GM19193 (cell line): ENCODE measurements around the gene ERN1.

Experiments
- POLR2A ChIP-seq: IDR thresholded peaks from 4 replicates; pipeline ENCODE4 v1.6.1; 2011; ENCODE audit not compliant: insufficient read depth, insufficient read length; ENCODE audit errors: extremely low read depth

Gene ERN1

GRCh38 chr17:64091116-64091515, 38.8 kb downstream of the ERN1 start:
- no peak for TF ChIP-seq POLR2A

GRCh38 chr17:64090144-64090543, 39.8 kb downstream of the ERN1 start:
- no peak for TF ChIP-seq POLR2A

GRCh38 chr17:64087252-64088005, 42.5 kb downstream of the ERN1 start:
- no peak for TF ChIP-seq POLR2A

- no peak for TF ChIP-seq POLR2A
Measured at GRCh38 chr17:64085650-64086005, 44.3 kb downstream of the ERN1 start.

DNA sequence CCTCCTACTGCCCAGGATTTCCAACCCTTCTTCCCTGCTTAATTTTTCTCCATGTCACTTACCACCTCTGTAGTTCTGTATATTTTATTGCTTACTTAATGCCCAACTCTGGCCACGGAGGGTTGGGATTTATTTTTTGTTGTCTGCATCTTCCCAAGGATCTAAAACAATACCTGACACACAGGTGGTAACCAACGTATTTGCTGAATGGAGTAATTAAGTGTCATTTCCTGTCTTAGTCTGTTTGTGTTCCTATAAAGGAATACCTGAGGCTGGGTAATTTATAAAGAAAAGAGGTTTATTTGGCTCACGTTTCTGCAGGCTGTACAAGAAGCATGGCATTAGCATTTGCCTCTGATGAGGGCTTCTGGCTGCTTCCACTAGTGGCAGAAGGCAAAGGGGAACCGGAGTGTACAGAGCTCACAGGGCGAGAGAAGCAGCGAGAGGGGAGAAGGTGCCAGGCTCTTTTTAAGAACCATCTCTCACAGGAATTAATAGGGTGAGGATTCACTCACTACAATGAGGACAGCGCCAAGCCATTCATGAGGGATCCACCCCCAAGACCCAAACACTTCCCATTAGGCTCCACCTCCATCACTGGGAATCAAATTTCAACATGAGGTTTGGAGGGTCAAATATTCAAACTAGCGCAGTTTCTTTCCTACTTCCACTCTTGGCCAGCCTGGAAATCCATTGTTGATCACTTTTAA, 44.8 kb downstream of the ERN1 start:
- TF ChIP-seq POLR2A: no peak

- no peak for TF ChIP-seq POLR2A
Measured at GRCh38 chr17:64084086-64084939, 45.6 kb downstream of the ERN1 start.

- TF ChIP-seq POLR2A: no peak
Measured at GRCh38 chr17:64083563-64084085, 46.3 kb downstream of the ERN1 start.

DNA sequence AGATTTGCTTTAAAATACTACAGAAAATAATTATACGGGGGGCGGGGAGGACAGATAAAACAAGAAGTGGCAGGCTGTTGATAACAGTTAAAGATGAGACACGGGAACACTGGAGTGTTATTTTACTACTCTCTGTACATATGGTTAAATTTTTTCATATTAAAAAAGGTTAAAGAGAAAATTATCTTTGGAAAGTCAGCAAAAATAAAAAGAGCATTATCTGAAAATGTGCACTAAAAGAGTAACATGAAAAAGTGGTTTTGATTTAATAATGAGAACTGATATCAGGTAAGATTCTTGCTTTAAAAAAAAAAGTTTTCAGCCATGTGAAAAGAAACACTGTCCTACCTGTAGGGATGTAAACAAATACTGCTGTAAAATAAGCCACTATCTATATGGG, 46.9 kb downstream of the ERN1 start:
- no peak for TF ChIP-seq POLR2A

DNA sequence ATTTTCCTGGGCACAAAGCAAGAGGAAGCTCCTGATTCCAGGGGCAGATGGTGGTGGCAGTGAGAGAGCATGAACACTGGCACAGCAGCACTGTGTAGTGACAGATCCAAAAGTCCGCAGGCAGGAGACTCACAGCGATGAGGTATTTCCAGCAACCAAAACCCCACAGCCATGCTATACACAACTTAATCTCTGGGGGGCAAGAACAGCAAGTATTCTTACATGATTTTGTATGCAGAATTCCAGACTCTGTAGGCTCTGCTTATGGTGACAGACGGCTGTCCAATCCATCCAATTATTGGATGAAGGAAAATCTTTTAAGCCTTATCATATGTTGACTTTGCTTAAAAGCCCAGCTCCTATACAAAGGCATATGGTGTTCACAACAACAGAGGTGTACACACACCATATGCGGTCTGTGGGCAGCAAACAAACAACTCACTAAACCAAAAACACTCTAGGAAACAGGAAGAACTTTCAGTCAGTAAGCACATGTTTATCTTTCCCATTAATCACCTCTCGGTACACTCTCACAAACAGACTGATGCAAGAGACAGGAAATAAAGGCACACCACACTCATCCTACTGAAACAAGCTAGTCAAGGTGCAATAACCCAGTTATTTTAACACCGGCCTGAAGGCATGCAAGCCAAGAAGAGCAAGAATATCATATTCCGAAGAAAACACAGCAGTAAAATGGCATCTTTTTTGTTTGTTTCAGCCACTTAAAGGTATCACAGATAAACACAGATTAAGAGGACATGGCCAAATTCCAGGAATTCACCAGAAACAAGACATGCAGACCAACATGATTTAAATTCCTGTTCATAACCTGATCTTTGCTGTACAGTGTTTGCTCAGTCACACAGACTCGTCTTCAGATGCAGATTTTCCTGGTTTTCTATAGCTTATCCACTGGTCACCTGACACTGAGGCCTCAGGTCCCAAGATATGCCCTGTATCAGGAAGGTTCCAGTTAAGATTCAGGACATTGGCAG, 47.8 kb downstream of the ERN1 start:
- TF ChIP-seq POLR2A: no peak

DNA sequence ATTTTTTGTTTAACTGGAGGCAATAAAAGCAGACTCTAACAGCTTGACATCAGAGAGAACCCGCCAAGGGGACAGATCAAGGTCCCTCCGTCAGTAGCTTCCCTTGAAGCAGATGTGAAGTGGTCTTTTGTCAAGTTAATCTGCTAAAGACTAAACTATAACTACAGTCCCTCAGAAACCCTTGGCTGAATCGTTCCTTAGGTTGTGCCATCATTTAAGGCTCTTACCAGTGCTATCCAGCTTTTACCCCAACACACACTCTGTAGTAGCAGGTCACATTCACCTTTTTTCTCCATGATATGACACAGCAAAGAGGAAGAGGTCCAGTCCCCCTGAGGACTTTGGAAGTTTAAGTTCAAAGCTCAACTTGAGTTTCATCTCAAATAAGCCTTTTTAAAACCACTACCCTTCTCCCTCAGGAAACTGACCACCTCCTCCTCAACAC, 49.7 kb downstream of the ERN1 start:
- no peak for TF ChIP-seq POLR2A

DNA sequence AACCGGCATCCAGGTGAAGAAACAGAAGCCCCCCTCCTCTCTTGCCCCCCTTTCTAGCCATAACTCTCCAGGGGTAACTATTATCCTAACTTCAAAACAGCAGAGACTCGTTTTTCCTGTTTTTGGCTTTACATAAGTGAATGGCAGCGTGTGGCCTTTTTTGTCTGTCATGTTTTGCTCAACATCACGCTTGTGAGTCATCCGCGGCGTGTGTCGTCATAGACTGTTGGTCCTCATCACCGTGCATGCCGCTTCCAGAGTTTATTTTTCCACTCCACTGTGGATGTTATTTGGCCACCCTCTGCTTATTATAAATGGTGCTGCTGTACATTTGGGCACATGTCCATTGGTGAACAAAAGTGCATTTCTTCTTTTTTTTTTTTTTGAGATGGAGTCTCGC, 52.6 kb downstream of the ERN1 start:
- no peak for TF ChIP-seq POLR2A

- no peak for TF ChIP-seq POLR2A
Measured at GRCh38 chr17:64075913-64076312, 54.0 kb downstream of the ERN1 start.

GRCh38 chr17:64074704-64075426, 55.1 kb downstream of the ERN1 start:
- no peak for TF ChIP-seq POLR2A
